PC-3 (cell line): ENCODE measurements around the gene OR52B4. TPM values are rescaled to one million over a fixed set of nuclear protein-coding genes. Genes with fewer than 3 reads are reported as not detected.

Source experiments
- total RNA-seq: library from RNA; depleted of rRNA; stranded (reverse); fragments of >200 nt; gene quantifications from 2 replicates; pipeline ENCODE4 v1.2.3, GENCODE V29; 2014; rRNA removed

Gene OR52B4
- total RNA-seq, 1 experiment from 2014 or later: not detected

Other genes with a start within 250 kb of the OR52B4 start
- 6.9 and 7.6 TPM in 2 replicates for gene TRIM21, start 25.3 kb upstream of the OR52B4 start, total RNA-seq
- not detected in 2 replicates for gene OR52K2, start 80.9 kb upstream of the OR52B4 start, total RNA-seq
- not detected in 2 replicates for gene OR52K1, start 114.3 kb upstream of the OR52B4 start, total RNA-seq
- gene OR52M1, start 176.8 kb upstream of the OR52B4 start, total RNA-seq: not detected in 2 replicates
- not detected in 2 replicates for gene OR52I2, start 213.4 kb upstream of the OR52B4 start, total RNA-seq
- gene OR52I1, start 225.7 kb upstream of the OR52B4 start, total RNA-seq: not detected in 2 replicates
- 6.1 and 6.9 TPM in 2 replicates for gene TRIM68, start 239.8 kb upstream of the OR52B4 start, total RNA-seq